Retinal pigment epithelial cell (primary cell): ENCODE measurements around the gene RNPEPL1.

ENCODE experiments used
- DNase-seq: peaks from one replicate; pipeline ENCODE4 v3.0.0-alpha.2; 2010; ENCODE audit warnings: low read depth
- H3K4me3 ChIP-seq: 2 replicates; pipeline ENCODE4 v1.5.1; 2011; ENCODE audit warnings: mild to moderate bottlenecking, low read length, control low read depth, moderate library complexity
- TF ChIP-seq, protein P1 (sequence below): conservative IDR thresholded peaks from 2 replicates; pipeline ENCODE4 v1.5.1; 2011; ENCODE audit warnings: low read depth, low read length, control low read depth, inconsistent platforms

Gene RNPEPL1

GRCh38 chr2:240581811-240582210 lies 13.5 kb downstream of the RNPEPL1 start:
- TF ChIP-seq, protein P1, sequence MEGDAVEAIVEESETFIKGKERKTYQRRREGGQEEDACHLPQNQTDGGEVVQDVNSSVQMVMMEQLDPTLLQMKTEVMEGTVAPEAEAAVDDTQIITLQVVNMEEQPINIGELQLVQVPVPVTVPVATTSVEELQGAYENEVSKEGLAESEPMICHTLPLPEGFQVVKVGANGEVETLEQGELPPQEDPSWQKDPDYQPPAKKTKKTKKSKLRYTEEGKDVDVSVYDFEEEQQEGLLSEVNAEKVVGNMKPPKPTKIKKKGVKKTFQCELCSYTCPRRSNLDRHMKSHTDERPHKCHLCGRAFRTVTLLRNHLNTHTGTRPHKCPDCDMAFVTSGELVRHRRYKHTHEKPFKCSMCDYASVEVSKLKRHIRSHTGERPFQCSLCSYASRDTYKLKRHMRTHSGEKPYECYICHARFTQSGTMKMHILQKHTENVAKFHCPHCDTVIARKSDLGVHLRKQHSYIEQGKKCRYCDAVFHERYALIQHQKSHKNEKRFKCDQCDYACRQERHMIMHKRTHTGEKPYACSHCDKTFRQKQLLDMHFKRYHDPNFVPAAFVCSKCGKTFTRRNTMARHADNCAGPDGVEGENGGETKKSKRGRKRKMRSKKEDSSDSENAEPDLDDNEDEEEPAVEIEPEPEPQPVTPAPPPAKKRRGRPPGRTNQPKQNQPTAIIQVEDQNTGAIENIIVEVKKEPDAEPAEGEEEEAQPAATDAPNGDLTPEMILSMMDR: no peak
- DNase-seq: no peak
- no peak overlapping the region for H3K4me3 ChIP-seq

- DNase-seq: no peak
- TF ChIP-seq, protein P1: no peak
- H3K4me3 ChIP-seq: no peak overlapping the region
Observed at GRCh38 chr2:240582781-240583180, 14.5 kb downstream of the RNPEPL1 start.

DNA sequence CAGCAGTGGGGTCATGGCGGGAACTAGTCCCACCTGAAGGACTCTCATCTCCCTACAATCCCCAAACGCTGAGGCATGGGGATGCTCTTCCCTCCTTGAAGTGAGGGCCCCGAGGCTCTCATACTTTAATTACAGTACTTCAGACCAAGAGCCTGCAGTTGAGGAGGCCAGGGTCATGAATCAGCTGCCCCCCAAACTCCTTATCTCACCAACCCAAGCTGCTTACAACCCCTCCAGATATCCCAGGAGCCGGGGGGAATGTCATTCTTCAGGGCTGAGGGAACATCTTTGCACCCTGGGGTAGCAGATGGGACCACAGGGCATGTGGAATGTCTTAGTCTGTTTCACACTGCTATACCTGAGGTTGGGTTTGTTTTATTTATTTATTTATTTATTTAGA lies 15.5 kb downstream of the RNPEPL1 start:
- TF ChIP-seq, protein P1: no peak
- no peak overlapping the region for H3K4me3 ChIP-seq
- DNase-seq: no peak

GRCh38 chr2:240584486-240585031 lies 16.3 kb downstream of the RNPEPL1 start:
- TF ChIP-seq, protein P1: no peak
- DNase-seq: no peak
- no peak overlapping the region for H3K4me3 ChIP-seq

GRCh38 chr2:240585101-240585500 lies 16.8 kb downstream of the RNPEPL1 start:
- TF ChIP-seq, protein P1: no peak
- H3K4me3 ChIP-seq: peak overlapping the region; percentile 98
- no peak for DNase-seq

DNA sequence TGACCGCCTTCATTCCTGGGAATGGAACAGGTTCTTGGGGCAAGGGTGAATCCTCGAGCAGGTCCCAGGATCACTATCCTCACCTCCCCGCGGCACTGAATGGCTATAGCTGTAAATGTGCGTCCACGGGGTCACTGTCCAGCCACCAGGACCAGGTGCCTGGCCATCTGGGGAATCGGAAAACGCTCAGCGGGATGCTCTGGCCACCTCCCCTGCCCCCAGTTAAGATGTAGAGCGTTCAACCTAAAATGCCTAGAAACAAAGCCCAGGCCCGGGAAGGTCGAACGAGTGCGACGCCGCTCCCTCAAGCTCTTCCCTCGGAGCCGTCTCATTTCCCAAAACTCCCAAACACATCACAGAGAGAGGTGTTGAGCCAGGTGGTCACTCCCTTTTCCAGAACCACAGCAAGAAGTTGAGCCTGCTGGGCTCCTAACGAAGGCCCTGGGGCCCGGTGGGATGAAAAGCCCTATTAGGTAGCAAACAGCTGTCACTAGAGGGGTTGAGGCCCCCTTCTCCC lies 17.5 kb downstream of the RNPEPL1 start:
- TF ChIP-seq, protein P1: no peak
- no peak for DNase-seq
- peak overlapping the region; percentile 98 for H3K4me3 ChIP-seq

DNA sequence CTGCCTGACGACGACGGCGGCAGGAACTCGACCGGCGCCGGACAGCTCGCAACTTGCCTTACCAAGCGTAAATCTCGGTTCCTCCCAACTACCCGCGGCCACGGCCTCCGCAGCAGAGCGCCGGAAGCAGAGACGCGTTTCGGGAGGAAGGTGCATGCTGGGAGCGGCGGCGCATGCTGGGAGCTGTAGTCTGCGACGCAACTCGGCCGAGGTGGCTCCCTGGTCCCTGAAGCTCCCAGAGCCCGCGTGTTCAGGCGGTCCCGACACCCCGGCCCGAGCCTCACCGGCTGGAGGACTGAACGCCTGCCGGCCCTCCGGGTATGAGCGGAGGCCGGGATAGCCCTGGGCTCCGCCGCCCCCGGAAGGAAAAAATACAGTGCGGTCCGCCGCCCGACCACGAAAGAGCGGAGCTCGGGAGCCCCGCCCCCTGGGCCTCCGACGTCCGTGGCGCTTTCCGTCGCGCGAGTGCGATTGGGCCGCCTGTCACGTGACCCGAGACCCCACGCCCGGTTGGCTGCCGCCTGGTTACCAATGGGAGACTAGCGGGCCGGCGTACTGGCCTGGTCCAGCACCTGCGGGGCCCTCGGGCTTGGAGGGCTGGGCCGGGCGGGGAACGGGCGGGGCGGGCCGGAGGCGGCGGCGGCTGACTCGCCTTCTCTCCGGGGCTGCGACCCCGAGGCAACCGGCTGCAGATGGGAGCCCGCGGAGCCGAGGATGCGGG lies 18.1 kb downstream of the RNPEPL1 start, which contains the start of gene CAPN10:
TSS of gene CAPN10 (plus strand) at position 537 of the 721 bp plus-strand sequence. CDS start at position 715, 178 bp downstream.
- peak; percentile 74 for DNase-seq
- H3K4me3 ChIP-seq: peak within 1 kb of the TSS; percentile 98
- TF ChIP-seq, protein P1: no peak
